Tibial nerve (tissue), 4 donors: ENCODE data around the gene IQCN. TPM values are rescaled to one million over a fixed set of nuclear protein-coding genes. Genes with fewer than 3 reads are reported as not detected.

ENCODE experiments used
- DNase-seq, 2 donors: peaks; one replicate each; pipeline ENCODE4 v3.0.0-alpha.2; 2019; ENCODE audit warnings: low spot score in 2 of 2
- H3K27ac ChIP-seq, 4 donors: fragments of 200-600 bp; sonication (generic) in 3 of 4; one replicate each; pipeline ENCODE4 v1.5.1; 2017 to 2019; ENCODE audit warnings: mild to moderate bottlenecking in 1 of 4
- H3K27me3 ChIP-seq, 2 donors: fragments of 200-600 bp; sonication (generic) in 1 of 2; one replicate each; pipeline versions ENCODE4 v1.5.1 to v1.6.0; 2017 to 2019
- H3K36me3 ChIP-seq, 3 donors: fragments of 200-600 bp; sonication (generic); one replicate each; pipeline ENCODE4 v1.5.1; 2018 to 2019
- H3K4me1 ChIP-seq, 4 donors: fragments of 200-600 bp; sonication (generic) in 3 of 4; one replicate each; pipeline ENCODE4 v1.5.1; 2017 to 2019
- H3K4me3 ChIP-seq, 4 donors: fragments of 200-600 bp; sonication (generic) in 3 of 4; one replicate each; pipeline ENCODE4 v1.5.1; 2017 to 2019; ENCODE audit warnings: mild to moderate bottlenecking in 1 of 4, moderate library complexity in 1 of 4
- H3K9me3 ChIP-seq, 4 donors: fragments of 200-600 bp; sonication (generic) in 3 of 4; one replicate each; pipeline ENCODE4 v1.5.1; 2017 to 2019
- CTCF ChIP-seq, 5 experiments: fragments of 200-600 bp in 3 of 5; fragments of 450-650 bp in 2 of 5; sonication (generic) in 3 of 5; IDR thresholded peaks; one replicate each; pipeline ENCODE4 v1.5.1; 2016 to 2019; ENCODE audit warnings: antibody characterized with exemption in 5 of 5, mild to moderate bottlenecking in 3 of 5, moderate library complexity in 2 of 5
- EP300 ChIP-seq, 2 donors: sonication (generic); formaldehyde crosslinking; IDR thresholded peaks; one replicate each; pipeline ENCODE4 v1.6.1; 2017; ENCODE audit warnings: antibody characterized with exemption in 2 of 2, mild to moderate bottlenecking in 1 of 2
- POLR2A ChIP-seq, 2 donors: fragments of 450-650 bp; IDR thresholded peaks; one replicate each; pipeline ENCODE4 v1.6.1; 2017; ENCODE audit warnings: antibody characterized with exemption in 2 of 2, mild to moderate bottlenecking in 2 of 2, moderate library complexity in 2 of 2
- WGBS, 2 donors: methylation state at CpG; one replicate each; pipeline ENCODE4 v1.1.5; 2018; 5-methylcytosine and 5-hydroxymethylcytosine counted together
- total RNA-seq, 4 donors: library from RNA; depleted of rRNA; stranded (reverse); fragments of >200 nt; gene quantifications; one replicate each; pipeline ENCODE4 v1.1.0, GENCODE V29; 2016

The IQCN gene
- total RNA-seq, 4 donors from 2014 or later, result 2.3 to 11.4 (median 8.2) TPM

GRCh38 chr19:18282788-18283141 lies 8.5 kb upstream of the IQCN start:
- Histone ChIP-seq H3K27ac (peak overlapping the region; percentile 98 to 100 (median 100)), H3K27me3 (no peaks in the 10 kb centered on the region), H3K4me1 (peaks cover 0 to 64% (median 37%) of the 10 kb centered on the region in 4 donors), H3K4me3 (peak overlapping the region in 3 of 4 donors; percentile 36 to 60 (median 47)), H3K36me3 (peaks cover 0 to 19% (median 0%) of the 10 kb centered on the region in 3 donors), H3K9me3 (no peaks in the 10 kb centered on the region)
- no peak for DNase-seq
- no peak for TF ChIP-seq POLR2A (IDR thresholded peaks at IDR 0.05)
- no peak for TF ChIP-seq EP300 (IDR thresholded peaks at IDR 0.05)
- TF ChIP-seq CTCF (IDR thresholded peaks at IDR 0.05), result no peak
- WGBS, 2 donors, result 38 to 41% methylated on average over 4 of the region's 4 CpGs

- Histone ChIP-seq H3K9me3 (no peaks in the 10 kb centered on the region), H3K4me1 (peaks cover 0 to 64% (median 43%) of the 10 kb centered on the region in 4 donors), H3K36me3 (peaks cover 0 to 19% (median 0%) of the 10 kb centered on the region in 3 donors), H3K4me3 (peak overlapping the region; percentile 36 to 60 (median 47)), H3K27ac (peak overlapping the region; percentile 98 to 100 (median 100)), H3K27me3 (no peaks in the 10 kb centered on the region)
- DNase-seq, result no peak
- 0 to 1% methylated on average over 21 to 25 of the region's 27 CpGs for WGBS, 2 donors
- TF ChIP-seq CTCF (IDR thresholded peaks at IDR 0.05) (peak in 1 of 5 experiments; percentile 7), EP300 (IDR thresholded peaks at IDR 0.05) (peak in 1 of 2 donors; percentile 88), POLR2A (IDR thresholded peaks at IDR 0.05) (peak in 1 of 2 donors; percentile 48)
Measured at GRCh38 chr19:18282021-18282787, 8.0 kb upstream of the IQCN start.

- Histone ChIP-seq H3K36me3 (peaks cover 0 to 19% (median 0%) of the 10 kb centered on the region in 3 donors), H3K9me3 (no peaks in the 10 kb centered on the region), H3K4me3 (peak within 1 kb of the TSS; percentile 97 to 99 (median 98)), H3K27me3 (no peaks in the 10 kb centered on the region), H3K27ac (peak within 1 kb of the TSS; percentile 100), H3K4me1 (peaks cover 0 to 64% (median 50%) of the 10 kb centered on the region in 4 donors)
- 0 to 1% methylated on average over 21 to 62 of the region's 138 CpGs for WGBS, 2 donors
- peak; percentile 92 to 98 for DNase-seq
- peak; percentile 99 to 100 for TF ChIP-seq POLR2A (IDR thresholded peaks at IDR 0.05)
- TF ChIP-seq CTCF (IDR thresholded peaks at IDR 0.05), result peak in 2 of 5 experiments; percentile 24 to 39
- TF ChIP-seq EP300 (IDR thresholded peaks at IDR 0.05), result peak; percentile 78 to 95
Measured at GRCh38 chr19:18281082-18282020, 7.1 kb upstream of the IQCN start, which contains the start of gene JUND. Gene JUND, minus strand, starts transcription at chr19:18281622. Its CDS starts 138 bp downstream, at chr19:18281484.

GRCh38 chr19:18280247-18281081 lies 6.2 kb upstream of the IQCN start:
- H3K36me3 ChIP-seq, result peaks cover 0 to 19% (median 0%) of the 10 kb centered on the region in 3 donors
- 0 to 1% methylated on average over 1 to 18 of the region's 111 CpGs for WGBS, 2 donors
- no peaks in the 10 kb centered on the region for H3K27me3 ChIP-seq
- TF ChIP-seq EP300 (IDR thresholded peaks at IDR 0.05) (peak; percentile 33 to 98), POLR2A (IDR thresholded peaks at IDR 0.05) (peak; percentile 85 to 95), CTCF (IDR thresholded peaks at IDR 0.05) (peak in 1 of 5 experiments; percentile 37)
- H3K4me1 ChIP-seq, result peaks cover 0 to 67% (median 59%) of the 10 kb centered on the region in 4 donors
- peak overlapping the region; percentile 97 to 99 (median 98) for H3K4me3 ChIP-seq
- no peaks in the 10 kb centered on the region for H3K9me3 ChIP-seq
- H3K27ac ChIP-seq, result peak overlapping the region; percentile 99 to 100 (median 100)
- peak; percentile 63 to 79 for DNase-seq
